GM18858 (cell line): ENCODE data around the gene TRAPPC2L.
"Not testable (repeated sequence)": the region's sequence is repeated elsewhere in the genome, so short reads cannot be mapped to it uniquely, and the experiment has no call there.

ENCODE experiments used
- ATAC-seq: cut with Tn5 transposase; IDR thresholded peaks from one replicate; pipeline ENCODE4 v1.9.1; 2021; ENCODE audit not compliant: unreplicated experiment

TRAPPC2L gene

GRCh38 chr16:88889702-88890352, 32.9 kb downstream of the TRAPPC2L start:
- ATAC-seq, result not testable (repeated sequence)

- no peak for ATAC-seq
Measured at GRCh38 chr16:88891083-88891482, 34.2 kb downstream of the TRAPPC2L start.

DNA sequence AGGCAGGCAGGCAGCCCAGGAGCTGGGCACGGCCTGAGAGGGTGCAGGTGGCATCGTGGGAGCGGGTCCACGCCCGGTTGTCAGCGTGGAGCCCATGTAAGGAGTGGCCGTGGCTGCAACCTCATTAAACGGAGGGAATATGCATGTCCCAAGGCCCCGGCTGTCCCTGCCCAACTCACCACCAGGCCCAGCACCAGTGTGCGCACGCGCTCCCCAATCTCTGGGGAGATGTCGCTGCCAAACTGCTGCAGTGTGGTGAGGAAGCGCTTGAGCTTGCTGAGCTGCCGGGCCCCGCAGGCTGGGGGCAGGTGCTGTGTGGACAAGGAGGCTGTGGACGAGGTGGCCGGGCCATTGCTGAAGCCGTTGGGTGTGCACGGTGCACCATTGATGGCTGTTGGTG, 35.1 kb downstream of the TRAPPC2L start:
- ATAC-seq, result no peak

- ATAC-seq, result no peak
Measured at GRCh38 chr16:88893127-88893968, 36.4 kb downstream of the TRAPPC2L start.

DNA sequence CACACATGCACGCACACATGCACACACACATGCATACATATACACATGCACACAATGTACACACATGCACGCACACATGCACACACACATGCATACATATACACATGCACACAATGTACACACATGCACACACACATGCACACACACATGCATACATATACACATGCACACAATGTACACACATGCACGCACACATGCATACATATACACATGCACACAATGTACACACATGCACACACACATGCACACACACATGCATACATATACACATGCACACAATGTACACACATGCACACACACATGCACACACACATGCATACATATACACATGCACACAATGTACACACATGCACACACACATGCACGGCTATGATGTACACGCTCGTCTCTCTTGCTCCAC, 37.3 kb downstream of the TRAPPC2L start:
- not testable (repeated sequence) for ATAC-seq

DNA sequence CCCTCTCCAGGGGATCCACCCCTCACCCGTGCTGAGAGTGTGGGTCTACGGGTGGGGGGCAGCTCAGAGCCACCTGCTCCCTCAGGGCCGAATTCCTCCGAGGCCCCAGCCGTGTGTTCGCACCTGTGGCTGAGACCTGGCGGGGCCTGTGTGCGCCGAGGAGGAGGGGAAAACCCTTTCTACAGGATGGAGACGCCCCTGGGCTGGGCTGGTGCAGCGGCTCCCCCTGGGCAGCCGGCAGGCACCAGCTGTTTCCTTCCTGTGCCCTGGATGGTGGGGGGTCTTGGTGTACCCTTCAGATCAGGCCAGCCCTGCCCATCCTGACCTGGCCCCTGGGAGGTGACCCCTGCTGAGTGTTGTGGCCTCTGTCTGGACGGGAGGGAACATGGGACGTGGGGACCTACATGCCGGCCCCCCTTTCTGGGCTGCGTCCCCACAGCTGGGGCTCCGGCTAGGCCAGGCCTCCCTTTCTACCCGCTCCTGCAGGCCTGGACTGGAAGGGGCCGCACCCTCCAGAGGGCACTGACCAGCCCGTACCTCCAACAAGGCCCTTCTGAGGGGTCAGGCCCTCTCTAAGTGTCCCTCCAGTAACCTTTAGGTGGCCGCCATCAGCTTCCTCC, 37.9 kb downstream of the TRAPPC2L start:
- no peak for ATAC-seq

DNA sequence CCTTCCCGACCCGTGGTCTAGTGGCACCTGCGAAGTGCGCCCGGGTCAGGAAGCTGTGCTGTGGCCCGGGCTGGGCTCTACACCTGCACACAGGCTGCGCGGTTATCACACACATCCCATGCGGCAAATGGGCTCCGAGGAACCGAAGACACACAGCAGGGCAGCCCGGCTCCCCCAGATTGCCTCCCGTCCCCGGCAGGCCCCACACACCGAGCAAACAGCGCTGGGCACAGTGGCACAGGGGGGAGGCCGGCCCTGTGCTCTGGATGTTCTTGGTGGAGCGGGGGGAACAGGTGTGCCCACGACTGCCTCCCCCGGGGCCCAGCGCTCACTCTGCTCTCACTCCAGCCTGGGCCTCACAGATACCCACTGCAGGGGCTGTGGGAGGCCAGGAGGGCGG, 38.4 kb downstream of the TRAPPC2L start:
- no peak for ATAC-seq

- no peak for ATAC-seq
Measured at GRCh38 chr16:88896238-88897070, 39.5 kb downstream of the TRAPPC2L start.

- no peak for ATAC-seq
Measured at GRCh38 chr16:88897696-88898425, 40.9 kb downstream of the TRAPPC2L start.

DNA sequence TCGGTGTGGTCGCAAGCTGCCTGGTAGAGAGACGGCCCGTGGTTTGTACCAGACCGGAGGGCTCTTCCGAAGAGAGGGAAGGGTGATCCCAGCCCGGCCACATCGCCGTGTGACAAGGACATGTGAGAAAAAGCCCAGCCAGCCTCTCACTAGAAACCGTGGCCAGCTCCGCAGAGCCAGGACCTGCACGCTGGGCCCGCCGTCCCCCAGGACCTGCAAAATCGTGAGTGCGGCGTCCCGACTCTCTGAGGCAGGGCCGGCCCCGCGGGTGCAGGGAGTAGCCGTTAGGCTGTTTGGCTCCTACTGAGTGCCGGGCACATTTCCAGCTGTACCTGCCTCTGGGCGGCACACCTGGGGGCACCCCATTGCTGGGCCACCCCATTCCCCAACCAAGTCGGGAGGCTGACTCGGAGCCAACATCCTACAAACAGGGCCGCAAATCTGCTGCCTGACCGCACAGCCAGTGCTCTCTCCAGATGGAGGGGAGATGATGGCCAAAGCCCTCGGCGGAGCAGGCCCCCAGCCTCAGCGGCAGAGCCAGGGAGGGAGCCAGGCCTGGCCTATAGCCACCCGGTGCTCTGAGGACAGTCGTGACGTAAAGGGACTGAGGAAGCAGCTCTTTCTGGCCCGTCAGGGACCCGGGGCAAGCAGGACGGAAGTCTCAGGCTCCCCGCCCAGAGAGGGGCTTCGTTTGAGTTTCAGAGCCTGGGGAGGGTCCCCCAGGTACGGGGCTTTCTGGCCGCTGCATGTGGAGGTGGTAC, 43.2 kb downstream of the TRAPPC2L start:
- ATAC-seq, result no peak

GRCh38 chr16:88900662-88901052, 43.7 kb downstream of the TRAPPC2L start:
- ATAC-seq, result no peak

DNA sequence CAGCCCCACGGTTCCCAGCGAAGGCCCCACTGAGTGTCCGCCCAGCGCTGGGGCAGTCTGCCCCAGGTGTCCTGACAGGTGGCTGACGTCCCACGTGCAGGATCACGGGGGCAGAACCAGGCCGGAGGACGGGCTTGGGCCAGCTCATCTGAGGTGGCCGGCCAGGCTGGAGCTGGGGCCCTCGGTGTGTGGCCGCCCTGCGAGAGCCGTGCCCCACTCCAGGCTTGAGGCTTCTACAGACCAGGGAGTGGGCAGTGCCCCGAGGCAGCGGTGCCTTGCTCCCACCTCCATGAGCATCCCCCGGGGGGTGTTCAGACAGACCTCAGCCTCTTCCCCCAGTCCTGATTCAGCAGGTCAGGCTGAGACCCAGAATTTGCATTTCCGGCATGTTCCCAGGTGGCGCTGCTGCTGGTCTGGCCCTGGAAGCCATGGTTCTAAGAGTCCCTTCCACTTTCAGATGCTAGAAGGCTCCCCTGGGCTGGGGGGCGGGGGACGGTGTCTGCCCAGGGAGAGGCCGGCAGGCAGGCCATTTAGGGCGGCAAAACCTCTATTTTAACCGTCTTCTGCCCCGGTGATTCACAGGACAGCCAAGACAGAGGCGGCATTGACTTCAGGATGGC, 44.9 kb downstream of the TRAPPC2L start:
- ATAC-seq, result no peak

GRCh38 chr16:88902744-88903143, 45.8 kb downstream of the TRAPPC2L start:
- no peak for ATAC-seq

DNA sequence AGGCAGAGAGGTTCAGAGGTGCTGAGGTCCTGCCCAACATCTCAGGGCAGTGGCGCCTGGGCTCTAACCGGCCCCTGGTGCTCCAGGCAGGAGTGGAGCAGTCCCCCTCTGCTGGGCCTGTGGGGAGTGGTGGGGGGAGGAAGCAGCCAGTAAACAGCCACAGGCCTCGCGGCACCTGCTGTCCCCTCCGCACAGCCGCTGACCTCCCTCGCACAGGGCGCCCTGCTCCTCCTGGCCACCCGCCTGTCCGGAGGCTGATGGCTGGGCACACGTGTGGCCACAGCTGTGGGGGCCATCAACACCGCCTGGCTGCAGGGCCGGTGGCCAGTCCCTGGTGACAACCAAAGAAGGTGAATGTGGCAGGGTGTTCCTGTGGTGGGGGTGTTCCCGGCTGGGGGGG, 46.3 kb downstream of the TRAPPC2L start:
- ATAC-seq, result no peak

DNA sequence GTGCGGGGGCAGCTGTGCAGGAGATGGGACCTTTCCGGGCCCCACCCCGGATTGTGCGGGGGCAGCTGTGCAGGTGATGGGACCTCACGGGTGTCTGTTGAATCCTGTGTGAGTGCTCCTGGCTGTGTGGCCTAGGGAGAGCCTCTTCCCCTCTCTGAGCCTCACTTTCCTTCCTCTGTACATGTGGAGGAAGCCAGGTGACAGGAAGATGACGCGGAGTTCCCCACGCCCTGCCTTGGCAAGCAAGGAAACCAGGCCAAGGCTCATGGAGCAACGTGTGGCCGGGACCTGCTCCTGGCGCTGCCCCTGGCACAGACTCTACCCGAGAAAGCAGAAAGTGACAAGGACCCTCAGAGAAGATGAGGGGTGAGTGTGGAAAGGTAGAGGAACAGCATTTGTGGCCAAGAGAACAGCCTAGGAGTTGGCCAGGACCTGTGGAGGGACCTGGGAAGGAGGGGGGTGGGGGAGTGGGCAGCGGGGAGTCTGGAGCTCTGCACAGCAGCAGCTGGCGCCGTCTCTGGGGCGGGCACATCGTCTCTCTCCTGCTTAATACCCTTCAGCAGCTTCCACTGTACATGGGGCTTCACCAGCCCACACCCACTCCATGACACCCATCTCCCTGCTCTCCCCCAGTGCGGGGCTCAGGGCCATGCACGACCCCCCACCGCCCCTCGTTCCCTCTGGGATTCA, 47.9 kb downstream of the TRAPPC2L start:
- no peak for ATAC-seq

GRCh38 chr16:88905563-88905962, 48.6 kb downstream of the TRAPPC2L start:
- ATAC-seq, result no peak

DNA sequence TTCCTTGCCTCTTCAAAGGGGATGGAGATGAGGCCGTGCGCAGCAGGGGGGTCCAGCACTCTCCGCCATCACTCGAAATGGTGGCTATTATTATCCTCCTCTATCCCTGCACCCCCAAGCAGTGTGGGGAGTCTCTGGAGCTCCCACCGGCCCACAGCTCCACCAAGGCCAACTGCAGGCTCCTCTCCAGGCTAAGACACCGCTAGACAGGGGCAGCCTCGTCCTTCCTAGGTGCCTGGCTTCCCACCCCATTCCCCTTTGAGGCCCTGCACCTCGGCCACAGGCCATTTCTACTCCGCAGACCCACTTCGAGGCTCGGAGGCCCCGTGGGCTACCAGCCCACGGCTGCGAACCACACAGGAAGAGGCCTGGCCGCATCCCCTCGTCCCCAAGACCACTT, 49.1 kb downstream of the TRAPPC2L start:
- ATAC-seq, result no peak

DNA sequence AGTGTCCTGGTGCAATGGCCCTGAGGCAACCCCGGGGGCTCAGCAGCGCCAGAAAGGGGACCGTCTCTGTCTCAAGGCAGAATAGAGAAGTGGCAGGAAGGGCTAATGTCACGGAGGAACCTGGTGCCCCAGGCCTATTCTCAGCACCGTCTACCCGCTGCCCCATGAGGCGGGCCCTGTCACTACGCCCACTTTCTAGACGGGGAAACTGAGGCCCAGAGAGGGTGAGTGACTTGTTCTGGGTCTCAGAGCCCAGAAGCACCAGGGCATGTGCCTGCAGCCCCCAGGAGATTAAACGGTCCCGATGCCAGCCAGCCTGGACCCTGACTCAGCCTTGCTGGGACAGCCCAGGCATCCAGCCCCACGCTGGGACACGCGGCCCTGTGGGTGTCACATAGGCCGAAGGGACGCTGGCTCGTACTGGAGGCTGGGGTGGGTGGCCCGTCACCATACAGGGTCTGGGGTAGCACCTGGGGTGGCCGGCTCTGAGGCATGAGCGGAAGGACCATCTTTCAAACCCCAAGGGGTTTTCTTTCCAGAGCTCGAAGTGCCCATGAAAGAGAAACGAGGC, 49.7 kb downstream of the TRAPPC2L start:
- no peak for ATAC-seq
